KBM-7 (cell line): ENCODE measurements around the gene LFNG.
"Not testable (repeated sequence)": the region's sequence is repeated elsewhere in the genome, so short reads cannot be mapped to it uniquely, and the experiment has no call there.

Experiments
- DNase-seq: peaks from one replicate; pipeline ENCODE4 v3.0.0-alpha.2; 2015
- in situ Hi-C: fragments of 300-500 bp; cut with MboI; formaldehyde crosslinking; loops from 2 replicates; pipeline ENCODE4 v1.14.3; 2020; ENCODE audit warnings: low sequenced_read_pairs, low pct_unique_long_range_greater_than_20kb, mixed read lengths

Gene LFNG

DNA sequence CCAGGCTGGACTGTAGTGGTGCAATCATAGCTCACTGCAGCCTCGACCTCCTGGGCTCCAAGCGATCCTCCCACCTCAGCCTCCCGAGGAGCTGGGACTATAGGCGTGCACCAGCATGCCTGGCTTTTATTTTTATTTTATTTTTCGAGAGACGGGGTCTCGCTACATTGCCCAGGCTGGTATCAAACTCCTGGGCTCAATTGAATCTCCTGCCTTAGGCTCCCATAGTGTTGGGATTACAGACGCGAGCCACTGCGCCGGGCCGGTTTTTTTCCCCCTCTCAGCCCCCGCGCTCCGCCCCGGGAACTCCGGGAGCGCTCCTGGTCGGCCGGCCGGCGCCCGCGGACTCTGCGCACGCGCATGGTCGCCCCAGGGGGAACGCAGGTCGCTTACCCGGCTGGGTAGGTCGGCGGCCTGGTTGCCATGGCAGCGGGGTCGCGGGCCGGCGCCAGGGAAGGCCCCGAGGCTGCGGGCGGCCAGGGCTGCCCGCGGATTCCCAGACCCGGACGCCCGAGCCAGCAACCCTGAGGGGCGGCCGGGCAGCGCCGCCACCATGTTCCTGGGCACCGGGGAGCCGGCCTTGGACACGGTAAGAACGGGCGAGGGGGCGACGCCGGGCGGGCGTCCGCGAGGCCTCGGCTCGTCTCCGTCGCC, 39.2 kb downstream of the LFNG start, which contains the start of gene IQCE:
IQCE (plus strand) TSS at position 351 of the 654 bp plus-strand sequence; CDS start at position 554, 203 bp downstream.
- DNase-seq, result peak; percentile 86
- in situ Hi-C loops, result no loop called here

DNA sequence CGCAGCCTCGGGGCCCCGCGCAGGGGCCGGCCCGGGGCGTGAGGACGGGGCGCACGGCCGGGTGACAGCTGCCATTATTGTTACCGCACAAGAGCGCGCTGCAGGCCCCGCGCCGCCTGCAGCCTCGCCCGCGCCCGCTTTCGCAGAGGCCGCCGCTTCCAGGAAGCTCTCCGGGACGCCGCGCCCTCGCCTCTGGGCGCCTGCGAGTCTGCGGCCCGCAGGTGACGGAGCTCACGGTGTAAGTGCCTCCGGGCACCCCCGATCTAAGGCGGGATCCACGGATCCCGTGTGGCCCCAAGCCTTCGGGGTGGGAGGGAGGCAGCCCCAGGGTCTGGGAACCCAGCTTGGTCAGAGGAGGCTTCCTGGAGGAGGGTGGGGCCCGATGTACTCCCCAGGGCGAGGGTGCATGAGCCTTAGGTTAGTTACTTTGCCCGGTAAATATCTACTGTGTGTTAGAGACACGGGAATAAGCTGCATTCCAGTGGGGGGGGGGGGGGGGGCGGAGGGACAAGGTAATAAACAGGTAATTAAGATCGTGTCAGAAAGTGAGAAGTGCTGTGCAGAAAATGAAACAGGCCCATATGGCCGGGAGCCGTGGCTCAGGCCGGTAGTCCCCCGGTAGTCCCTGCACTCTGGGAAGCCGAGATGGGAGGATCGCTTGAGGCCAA, 39.8 kb downstream of the LFNG start:
- in situ Hi-C loops, result no loop called here

DNA sequence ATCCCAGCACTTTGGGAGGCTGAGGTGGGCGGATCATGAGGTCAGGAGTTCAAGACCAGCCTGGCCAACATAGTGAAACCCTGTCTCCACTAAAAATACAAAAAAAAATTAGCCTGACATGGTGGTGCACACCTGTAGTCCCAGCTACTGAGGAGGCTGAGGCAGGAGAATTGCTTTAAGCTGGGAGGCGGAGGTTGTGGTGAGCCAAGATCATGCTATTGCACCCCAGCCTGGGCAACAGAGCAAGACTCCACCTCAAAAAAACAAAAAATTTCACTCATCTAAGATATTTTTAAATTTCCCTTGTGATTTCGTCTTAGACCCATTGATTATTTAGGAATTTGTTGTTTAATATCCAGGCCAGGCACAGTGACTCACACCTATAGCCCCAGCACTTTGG, 44.4 kb downstream of the LFNG start:
- DNase-seq, in situ Hi-C loops: not testable (repeated sequence)

More for the DNA sequence above, 39.8 kb downstream of the LFNG start:
- no peak for DNase-seq

DNA sequence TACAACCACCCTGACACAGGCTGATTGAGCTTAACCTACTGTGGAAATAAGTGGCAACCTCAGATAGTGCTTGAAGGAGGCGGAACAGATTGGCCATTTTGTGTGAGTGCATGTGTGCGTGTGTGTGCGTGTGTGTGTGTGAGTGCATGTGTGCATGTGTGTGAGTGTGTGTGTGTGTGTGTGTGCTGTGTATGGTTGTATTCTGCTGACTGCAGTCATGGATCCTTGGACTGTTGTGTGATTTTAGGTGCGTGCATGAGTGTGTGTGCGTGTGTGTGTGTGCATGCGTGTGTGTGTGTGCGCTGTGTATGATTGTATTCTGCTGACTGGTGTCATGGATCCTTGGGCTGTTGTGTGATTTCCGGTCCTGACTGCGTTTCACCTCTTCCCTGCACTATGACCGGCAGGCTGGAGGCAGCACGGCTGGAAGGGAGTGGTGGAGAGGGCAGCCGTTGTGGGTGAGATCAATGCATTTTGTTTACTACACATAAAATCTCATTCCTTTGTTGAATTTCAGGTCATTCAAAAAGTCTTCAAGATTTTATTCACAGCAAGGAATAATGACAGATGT, 45.5 kb downstream of the LFNG start:
- in situ Hi-C loops, result no loop called here
- no peak for DNase-seq

DNA sequence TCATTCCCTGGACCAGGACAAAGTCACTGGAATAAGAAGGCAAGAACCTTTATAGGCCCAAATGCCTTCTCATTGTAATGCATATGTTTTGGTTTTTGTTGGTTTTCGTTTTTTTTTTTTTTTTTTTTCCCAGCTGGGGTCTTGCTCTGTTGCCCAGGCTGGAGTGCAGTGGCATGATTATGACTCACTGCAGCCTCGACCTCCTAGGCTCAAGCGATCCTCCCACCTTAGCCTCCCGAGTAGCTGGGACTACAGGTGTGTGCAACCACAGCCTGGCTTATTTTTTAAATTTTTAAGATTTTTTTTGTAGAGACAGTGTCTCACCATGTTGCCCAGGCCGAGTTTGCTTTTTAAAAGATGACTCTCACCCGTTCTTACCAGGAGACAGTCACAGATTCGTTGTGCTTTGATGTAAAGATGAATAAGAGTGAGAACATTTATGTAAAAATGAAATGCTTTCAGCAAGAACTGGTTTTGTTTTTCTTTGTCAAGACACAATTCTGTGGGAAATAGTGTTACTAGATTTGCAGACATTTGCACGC, 46.8 kb downstream of the LFNG start:
- in situ Hi-C loops, result no loop called here
- DNase-seq, result no peak

DNA sequence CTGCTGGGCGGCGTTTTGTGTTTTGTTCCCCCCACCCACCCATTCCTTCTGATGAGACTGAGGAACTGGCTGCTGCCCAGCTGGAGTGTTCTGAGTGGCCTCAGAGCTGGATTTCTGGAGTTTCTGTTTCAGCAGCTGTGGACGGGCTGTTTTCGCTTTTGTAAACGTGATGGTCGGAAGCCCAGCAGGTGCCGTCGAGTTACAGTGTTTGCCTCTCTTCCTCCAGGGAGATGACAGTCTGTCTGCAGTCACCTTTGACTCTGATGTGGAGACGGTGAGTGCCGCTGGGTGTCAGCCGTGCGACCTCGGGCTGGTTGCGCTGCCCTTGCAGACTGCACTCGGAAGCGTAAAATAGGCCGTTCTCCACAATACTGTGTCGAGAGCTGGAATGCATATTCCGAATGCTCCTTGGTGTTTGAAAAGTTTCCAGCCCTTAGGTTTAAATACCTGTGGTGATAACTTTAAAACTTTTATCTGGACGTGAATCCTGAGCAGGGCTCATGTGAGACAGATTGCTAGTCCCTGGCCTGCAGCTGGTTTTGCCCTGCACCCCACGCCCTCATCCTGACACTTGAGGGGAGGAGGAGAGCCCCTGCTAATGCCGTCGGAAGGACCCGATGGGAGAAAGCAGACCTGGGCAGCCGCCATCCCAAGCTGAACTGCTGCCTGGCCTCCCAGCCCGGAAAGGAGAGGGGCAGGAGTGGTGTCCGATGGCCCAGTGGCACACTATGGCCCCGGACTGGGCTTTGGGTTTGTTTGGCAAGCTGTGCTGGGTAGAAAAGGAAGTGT, 47.5 kb downstream of the LFNG start:
- DNase-seq, result no peak
- in situ Hi-C loops, result no loop called here

DNA sequence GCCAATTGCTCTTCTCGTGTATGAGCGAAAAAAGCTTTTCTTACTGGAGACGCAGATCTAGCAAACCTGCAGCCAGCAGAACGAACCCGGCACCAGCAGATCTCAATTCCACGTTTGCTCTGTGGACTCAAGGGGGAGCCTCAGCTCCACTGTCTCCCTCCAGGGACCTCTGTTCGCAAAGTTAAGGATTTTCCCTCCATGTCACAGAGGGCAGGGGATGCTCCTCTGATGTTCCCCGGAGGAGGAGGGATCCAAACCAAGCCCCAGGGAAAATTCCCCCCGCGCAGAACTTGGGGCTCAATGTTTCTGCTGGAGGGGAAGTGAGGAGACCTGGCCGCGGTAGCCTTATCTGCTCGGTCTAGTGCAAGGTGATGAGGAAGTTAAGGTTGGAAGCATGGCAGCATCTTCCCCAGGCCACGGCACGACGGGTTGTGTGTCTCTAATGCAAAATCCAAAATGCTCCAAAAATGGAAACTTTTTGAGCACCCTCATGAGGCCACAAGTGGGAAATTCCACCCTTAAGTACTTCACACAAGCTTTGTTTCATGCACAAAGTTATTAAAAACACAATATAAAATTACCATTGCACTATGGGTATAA, 48.2 kb downstream of the LFNG start:
- DNase-seq, result peak; percentile 44
- in situ Hi-C loops, result no loop called here

DNA sequence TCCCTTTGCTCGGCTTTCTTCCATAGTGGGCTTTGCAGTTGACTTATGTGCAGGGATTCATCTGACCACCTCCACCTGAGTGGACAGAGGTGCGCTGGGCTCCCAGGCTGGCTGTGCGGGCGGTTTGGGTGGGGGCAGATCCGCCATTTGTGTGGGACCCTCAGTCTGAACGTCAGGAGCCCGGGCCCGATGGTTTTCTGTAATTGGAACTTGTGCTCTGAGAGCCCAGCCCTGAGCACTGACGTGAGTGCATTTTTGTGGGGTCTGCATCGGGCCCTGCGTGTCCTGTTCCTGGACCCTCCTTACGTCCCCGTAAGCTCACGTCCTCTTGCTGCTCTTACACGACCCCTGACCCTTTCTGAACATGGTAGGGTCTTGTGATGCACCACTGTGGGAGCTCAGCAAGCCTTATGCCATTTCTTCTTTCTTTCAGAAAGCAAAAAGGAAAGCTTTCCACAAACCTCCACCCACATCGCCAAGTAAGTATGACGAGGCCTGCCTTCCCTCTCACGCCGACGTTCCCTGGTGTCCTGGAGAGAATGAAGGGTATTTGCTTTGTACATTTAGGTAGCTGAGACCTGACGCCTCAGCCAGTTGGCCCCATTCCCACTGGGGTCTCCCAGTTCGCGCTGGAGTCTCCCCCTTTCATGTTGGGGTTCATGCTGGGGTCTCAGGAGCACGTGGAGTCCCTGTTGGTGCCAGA, 49.1 kb downstream of the LFNG start:
- no peak for DNase-seq
- in situ Hi-C loops, result no loop called here

DNA sequence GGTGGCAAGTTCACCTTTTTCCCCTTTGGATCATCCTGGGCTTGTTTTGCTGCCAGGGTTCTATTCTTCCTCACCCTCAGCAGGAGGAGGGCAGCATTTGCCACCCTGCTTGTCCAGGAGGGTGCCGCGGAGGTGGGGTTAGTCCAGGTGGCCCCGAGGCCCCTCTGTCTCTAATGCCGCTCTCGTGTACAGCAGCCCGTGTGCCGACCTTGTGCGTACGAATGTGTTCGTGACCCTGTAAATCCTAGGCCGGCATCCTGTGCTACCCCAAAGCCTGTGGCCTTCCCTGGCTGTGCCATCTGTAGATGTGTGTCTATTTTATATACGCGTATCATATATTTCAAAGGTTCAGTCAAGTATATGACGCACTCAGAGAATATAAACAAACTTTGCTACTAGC, 49.8 kb downstream of the LFNG start:
- DNase-seq, result no peak
- in situ Hi-C loops, result no loop called here

DNA sequence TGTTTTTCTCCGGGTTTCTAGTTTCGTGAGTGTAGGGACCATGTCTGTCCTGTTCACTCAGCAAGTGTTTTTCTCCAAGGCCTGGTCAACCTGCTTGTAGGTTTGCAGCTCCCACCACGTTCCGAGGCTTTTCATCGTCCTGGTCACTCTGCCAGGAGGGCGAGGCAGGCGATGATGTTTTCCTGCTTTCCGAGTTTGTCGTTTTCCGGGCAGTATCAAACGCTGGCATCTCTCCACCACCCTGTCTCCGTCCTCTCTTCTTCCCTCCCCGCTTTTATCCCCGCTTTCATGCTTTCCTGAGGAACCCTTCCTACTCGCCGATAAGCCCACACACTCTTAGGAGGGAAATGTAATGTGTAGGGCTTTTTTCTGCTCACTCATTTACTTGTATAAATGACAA, 50.4 kb downstream of the LFNG start:
- in situ Hi-C loops, result no loop called here
- DNase-seq, result no peak

DNA sequence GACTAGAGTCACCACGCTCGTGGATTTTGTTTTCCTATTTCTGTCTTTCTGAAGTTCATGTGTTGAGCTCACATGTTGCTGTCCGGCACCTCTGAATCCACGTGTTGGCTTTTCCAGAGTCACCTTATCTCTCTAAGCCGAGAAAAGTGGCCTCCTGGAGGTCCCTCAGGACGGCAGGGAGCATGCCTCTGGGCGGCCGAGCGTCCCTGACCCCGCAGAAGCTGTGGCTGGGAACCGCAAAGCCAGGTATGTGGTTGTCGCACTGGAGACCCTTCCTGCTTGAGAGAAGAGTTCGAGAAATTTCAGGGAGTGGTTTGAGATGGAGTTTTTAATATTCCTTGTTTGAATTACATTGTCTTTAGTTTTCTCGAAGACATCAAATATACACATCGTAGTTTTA, 51.8 kb downstream of the LFNG start:
- DNase-seq, result no peak
- in situ Hi-C loops, result no loop called here

DNA sequence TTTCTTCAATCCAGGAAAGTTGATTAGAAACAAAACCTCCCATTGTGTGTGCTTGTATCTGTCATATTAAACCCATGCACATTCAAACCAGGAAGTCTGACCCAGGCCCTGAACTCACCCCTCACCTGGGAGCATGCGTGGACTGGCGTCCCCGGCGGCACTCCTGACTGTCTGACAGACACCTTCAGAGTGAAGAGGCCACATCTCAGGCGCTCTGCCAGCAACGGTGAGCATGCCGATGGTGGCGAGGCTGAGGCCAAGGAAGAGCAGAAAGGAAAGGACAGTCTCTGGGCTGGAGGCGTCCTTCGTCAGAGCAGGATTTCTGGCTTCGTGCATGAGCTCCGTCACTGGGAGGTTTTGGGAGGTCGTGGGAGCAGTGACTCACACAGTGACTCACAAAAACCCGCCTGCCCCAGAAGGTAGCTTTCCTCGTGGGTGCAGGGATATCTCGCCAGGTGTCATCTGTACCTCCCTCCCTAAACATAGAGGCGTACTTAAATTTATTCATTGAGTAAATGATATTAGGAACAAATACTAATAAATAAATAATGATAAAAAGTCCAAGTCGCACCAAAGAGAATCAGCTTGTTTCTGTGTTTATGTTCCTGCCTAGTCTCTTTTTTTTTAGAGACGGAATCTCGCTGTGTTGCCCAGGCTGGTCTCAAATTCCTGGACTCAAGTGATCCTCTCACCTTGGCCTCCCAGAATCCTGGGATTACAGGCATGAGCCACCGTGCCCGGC, 52.7 kb downstream of the LFNG start:
- in situ Hi-C loops, result no loop called here
- DNase-seq, result no peak

DNA sequence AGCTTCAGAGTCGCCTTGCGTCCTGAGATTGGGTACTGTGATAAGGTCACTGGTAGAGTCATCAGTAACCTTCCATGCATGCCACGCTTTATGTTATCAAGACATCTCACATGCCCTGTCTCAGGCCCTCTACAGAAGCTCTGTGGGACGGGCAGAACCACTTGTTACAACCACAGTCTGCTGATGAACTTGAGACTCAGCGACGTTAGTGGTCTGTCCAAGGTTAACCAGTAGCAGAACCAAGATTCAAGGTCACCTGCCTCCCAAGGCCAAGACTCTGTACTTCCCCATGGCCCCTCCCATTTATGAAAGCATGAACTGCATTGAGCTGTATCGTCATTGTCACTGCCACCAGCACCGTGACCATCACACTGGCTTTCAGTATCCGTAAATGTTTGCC, 54.2 kb downstream of the LFNG start:
- DNase-seq, result no peak
- in situ Hi-C loops, result no loop called here

DNA sequence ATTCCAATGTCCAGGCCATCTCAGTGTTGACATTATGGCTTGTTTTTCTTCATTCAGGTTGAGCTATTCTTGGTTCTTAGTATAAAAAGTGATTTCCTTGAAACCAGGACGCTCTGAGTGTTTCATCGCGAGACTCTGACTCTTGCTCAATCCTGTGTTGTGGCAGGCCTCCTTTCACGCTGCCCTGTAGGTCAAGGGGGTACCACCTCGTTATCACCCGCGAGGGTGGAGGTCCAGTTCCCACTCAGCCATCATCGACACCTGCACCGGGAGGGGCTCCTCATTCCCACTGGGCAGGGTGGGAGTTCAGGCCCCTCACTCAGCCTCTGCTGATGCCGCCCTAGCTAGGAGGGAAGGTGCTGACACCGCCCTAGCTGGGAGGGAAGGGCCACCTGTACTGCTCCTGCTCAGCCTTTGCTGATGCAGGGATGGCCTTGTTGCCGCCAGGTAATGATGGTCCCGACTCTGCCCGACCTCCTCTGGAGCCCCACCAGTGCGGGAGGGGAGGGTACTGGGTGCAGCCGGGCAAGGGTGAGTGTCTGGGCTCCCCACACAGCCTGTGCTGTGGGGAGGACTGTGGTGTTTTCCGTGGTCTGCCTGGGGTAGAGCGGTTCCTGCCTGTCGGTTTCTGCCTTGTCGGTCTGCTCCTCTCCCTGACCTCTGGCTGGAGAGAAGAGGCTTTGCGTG, 55.6 kb downstream of the LFNG start:
- in situ Hi-C loops, result no loop called here
- DNase-seq, result no peak

DNA sequence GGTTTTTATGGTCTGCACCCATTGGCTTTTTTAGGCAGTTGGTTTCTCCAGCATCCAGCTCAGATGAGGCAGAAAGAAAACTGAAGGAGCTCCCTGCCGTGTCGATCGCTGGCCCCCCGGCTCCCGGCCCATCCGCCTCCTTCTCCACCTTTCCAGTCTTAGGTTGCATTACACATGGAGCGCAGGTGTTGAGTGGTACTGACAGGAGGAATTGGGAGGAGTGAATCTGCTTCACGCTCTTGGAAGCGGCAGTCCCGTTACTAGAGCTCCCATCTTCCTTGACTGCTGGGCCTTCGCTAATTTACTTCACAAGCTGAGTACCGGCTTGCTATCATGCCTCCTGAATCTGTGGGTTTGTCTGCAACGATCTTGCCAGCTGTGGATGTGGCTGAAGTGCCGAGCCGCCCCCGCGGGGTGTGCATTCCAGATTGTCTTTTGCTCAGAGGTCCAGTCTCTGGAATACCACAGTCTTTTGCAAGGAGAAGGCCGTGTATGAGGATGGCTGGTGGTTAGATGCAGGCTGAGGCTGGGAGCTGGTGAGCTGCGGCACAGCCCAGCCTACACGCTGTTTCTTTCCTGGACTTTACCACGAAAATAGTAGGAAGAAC, 56.3 kb downstream of the LFNG start:
- no peak for DNase-seq
- in situ Hi-C loops, result no loop called here

DNA sequence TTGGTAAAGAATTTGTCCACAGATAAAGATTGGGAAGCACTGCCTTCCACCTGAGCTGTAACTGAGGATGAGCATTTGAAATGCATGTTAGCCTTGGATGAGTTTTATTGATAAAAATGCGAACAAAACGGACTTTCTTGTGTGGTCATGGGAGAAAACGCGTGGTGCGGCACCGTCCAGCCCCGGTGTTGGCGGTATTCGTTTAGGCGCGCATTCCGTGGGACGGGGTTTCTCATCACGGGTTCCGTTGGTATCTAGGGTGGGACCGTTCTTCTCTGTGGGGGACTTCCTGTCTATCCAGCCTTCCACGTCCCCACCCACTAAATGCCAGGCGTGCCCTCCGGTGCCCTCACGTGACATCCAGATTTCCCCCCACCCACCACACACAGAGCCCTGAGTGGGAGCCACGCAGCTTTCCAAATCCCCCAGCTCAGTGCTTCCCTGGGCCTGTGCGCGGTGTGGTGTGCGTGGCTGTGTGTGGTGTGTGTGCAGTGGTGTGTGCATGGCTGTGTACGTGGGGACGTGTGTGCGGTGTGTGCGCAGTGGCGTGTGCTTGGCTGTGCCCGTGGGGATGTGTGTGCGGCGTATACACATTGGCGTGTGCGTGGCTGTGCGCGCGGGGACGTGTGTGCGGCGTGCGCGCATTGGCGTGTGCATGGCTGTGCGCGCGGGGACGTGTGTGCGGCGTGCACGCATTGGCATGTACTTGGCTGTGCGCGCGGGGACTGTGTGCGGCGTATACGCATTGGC, 57.3 kb downstream of the LFNG start:
- in situ Hi-C loops, result no loop called here
- no peak for DNase-seq
